Activated naive CD4-positive, alpha-beta T cell treated with anti-CD3 and anti-CD28 coated beads for 36 hours (primary cell): ENCODE results near the gene THNSL1. TPM values are rescaled to one million over a fixed set of nuclear protein-coding genes. Genes with fewer than 3 reads are reported as not detected.

ENCODE experiments used
- CTCF ChIA-PET: fragments of 350-600 bp; sonication (Branson Sonifier 250); formaldehyde crosslinking; loops from one replicate; lab custom pipeline; 2021; ENCODE audit warnings: antibody characterized with exemption; lab: Charles Lee
- DNase-seq: peaks from one replicate; pipeline ENCODE4 v3.0.0-alpha.2; 2020
- H3K27ac Mint-ChIP-seq: one replicate; pipeline ENCODE4 v1.8.0; 2021; ENCODE audit warnings: mild to moderate bottlenecking, mixed read lengths
- H3K27me3 Mint-ChIP-seq: one replicate; pipeline ENCODE4 v1.8.0; 2021; ENCODE audit warnings: low read depth, mixed read lengths
- H3K36me3 Mint-ChIP-seq: one replicate; pipeline ENCODE4 v1.8.0; 2021; ENCODE audit warnings: low read depth, mixed read lengths
- H3K4me1 Mint-ChIP-seq: one replicate; pipeline ENCODE4 v1.8.0; 2021; ENCODE audit warnings: low read depth, mixed read lengths
- H3K4me3 Mint-ChIP-seq: one replicate; pipeline ENCODE4 v1.8.0; 2021; ENCODE audit warnings: mild to moderate bottlenecking, moderate library complexity, mixed read lengths
- H3K9me3 Mint-ChIP-seq: one replicate; pipeline ENCODE4 v1.8.0; 2021; ENCODE audit warnings: mixed read lengths
- intact Hi-C: fragments of 100-400 bp; cut with micrococcal nuclease; formaldehyde crosslinking; loops from one replicate; pipeline ENCODE4 v1.15.1; 2023
- total RNA-seq, 2 experiments: library from RNA; stranded (reverse); gene quantifications; one replicate each; pipeline ENCODE4 v1.2.3, GENCODE V29; 2021

Gene THNSL1
- total RNA-seq, 2 experiments from 2014 or later, result 6.3 to 7.1 TPM

DNA sequence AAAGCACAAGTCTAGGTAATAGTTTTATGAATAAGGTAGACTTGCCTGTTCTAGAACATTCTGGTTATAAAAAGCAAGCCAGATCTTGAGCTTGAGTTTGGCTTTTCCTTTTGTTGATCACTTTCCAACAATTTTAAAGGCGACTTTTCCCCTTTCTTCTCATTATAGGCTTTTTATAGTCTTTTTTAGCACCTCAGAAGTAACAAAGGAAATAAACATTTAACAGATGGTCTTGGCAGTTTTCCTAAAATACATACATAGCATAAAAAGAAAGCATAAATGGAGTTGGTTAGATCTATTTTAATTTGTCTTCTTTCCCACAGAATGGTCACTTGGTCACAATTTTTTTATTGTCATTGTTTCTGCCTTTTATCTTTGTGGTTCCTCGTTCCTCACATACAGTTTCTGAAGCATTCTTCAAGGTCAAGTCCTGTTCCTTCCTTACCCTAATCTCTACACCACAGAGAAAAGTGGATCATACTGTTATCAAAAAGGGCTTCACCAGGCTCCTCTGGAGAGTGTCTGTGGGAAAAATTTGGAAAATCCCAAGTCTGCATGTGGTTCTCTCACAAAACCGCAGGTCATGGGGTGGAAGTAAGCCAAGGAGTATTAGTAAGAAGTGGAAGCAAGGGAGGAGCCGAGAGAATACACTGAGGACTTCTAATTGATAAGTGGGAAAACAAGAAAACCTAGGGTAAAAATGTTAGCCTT lies 31.3 kb downstream of the THNSL1 start:
- no peak overlapping the region for H3K27ac Mint-ChIP-seq
- intact Hi-C loops, result no loop called here
- CTCF ChIA-PET, result no interaction called here
- H3K9me3 Mint-ChIP-seq, result peaks cover 4% of the 10 kb centered on the region
- no peaks in the 10 kb centered on the region for H3K36me3 Mint-ChIP-seq
- no peak overlapping the region for H3K4me3 Mint-ChIP-seq
- no peak for DNase-seq
- peaks cover 23% of the 10 kb centered on the region for H3K27me3 Mint-ChIP-seq
- H3K4me1 Mint-ChIP-seq, result no peaks in the 10 kb centered on the region

- H3K36me3 Mint-ChIP-seq, result no peaks in the 10 kb centered on the region
- H3K4me1 Mint-ChIP-seq, result no peaks in the 10 kb centered on the region
- H3K9me3 Mint-ChIP-seq, result peaks cover 4% of the 10 kb centered on the region
- CTCF ChIA-PET, result no interaction called here
- peaks cover 23% of the 10 kb centered on the region for H3K27me3 Mint-ChIP-seq
- H3K27ac Mint-ChIP-seq, result no peak overlapping the region
- no peak for DNase-seq
- no peak overlapping the region for H3K4me3 Mint-ChIP-seq
- intact Hi-C loops, result no loop called here
These were observed 32.0 kb downstream of the THNSL1 start for GRCh38 chr10:25048450-25048849.

GRCh38 chr10:25049966-25050365 lies 33.6 kb downstream of the THNSL1 start:
- intact Hi-C loops, result no loop called here
- no peak overlapping the region for H3K27ac Mint-ChIP-seq
- no peak overlapping the region for H3K4me3 Mint-ChIP-seq
- H3K36me3 Mint-ChIP-seq, result no peaks in the 10 kb centered on the region
- no peaks in the 10 kb centered on the region for H3K4me1 Mint-ChIP-seq
- DNase-seq, result no peak
- H3K9me3 Mint-ChIP-seq, result peaks cover 4% of the 10 kb centered on the region
- peaks cover 18% of the 10 kb centered on the region for H3K27me3 Mint-ChIP-seq
- CTCF ChIA-PET, result no interaction called here

DNA sequence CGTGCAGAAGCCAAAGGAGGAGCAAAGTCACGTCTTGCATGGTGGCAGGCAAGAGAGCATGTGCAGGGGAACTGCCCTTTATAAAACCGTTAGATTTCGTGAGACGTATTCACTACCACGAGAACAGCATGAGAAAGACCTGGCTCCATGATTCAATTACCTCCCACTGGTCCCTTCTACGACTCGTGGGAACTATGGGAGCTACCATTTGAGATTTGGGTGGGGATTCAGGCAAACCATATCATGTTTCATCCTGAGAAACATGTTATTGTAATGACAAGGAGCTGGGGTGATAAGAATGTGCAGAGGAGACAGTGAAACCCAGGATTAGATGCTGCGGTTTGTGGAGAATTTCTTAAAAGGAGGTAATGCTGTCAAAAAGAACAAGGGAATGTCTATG lies 34.0 kb downstream of the THNSL1 start:
- intact Hi-C loops, result no loop called here
- CTCF ChIA-PET, result interaction anchor here (0.5 kb wide), 1 partner anchor 412 kb away, joined by 3 read pairs; no protein-coding TSS in a partner anchor
- H3K27ac Mint-ChIP-seq, result no peak overlapping the region
- H3K27me3 Mint-ChIP-seq, result peaks cover 18% of the 10 kb centered on the region
- H3K4me1 Mint-ChIP-seq, result no peaks in the 10 kb centered on the region
- peaks cover 4% of the 10 kb centered on the region for H3K9me3 Mint-ChIP-seq
- DNase-seq, result no peak
- no peak overlapping the region for H3K4me3 Mint-ChIP-seq
- no peaks in the 10 kb centered on the region for H3K36me3 Mint-ChIP-seq

DNA sequence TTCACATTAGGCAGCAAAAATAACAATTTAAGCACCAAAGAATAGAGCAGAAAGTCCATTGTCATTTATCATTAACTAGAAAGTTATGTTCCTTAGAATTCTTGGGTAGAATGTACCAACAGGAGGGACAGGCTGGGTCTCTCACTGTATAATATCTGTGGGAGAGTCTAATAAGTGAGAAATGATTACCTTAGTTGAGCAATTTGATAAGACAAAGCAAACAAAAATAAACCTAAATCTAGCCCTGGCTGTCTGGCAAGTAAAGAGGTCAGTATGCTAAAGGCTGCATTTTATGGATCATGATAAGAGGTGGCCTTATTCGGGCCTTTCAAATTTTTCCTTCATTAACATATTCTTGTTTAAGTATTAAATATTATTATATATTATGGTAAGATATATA lies 35.6 kb downstream of the THNSL1 start:
- H3K4me3 Mint-ChIP-seq, result no peak overlapping the region
- no peak overlapping the region for H3K27ac Mint-ChIP-seq
- H3K9me3 Mint-ChIP-seq, result peaks cover 4% of the 10 kb centered on the region
- intact Hi-C loops, result no loop called here
- CTCF ChIA-PET, result no interaction called here
- H3K36me3 Mint-ChIP-seq, result no peaks in the 10 kb centered on the region
- DNase-seq, result no peak
- H3K4me1 Mint-ChIP-seq, result no peaks in the 10 kb centered on the region
- peaks cover 15% of the 10 kb centered on the region for H3K27me3 Mint-ChIP-seq

GRCh38 chr10:25056726-25057125 lies 40.3 kb downstream of the THNSL1 start:
- CTCF ChIA-PET, result interaction anchor here (1.0 kb wide), 2 partner anchors 25 to 435 kb away, joined by 4 to 5 read pairs; no protein-coding TSS in a partner anchor
- DNase-seq, result no peak

DNA sequence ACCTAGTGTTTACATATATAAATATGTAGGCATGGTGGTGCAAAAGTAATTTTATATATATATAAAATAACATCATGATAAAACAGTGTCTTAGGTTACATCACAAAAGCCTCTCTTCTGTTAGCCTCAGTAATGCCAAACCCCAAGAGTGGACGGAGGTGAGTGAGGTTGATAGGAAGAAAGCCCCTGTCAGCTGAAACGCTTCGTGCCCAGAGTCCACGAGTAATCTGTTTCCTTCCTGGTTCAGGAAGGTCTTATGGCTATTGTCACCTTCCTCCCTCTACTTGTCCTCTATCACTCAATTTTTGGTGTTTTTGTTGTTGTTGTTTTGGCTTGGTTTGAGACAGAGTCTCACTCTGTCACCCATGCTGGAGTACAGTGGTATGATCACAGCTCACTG lies 41.5 kb downstream of the THNSL1 start:
- Mint-ChIP-seq H3K27ac (no peak overlapping the region), H3K27me3 (no peaks in the 10 kb centered on the region), H3K4me3 (no peak overlapping the region), H3K9me3 (no peaks in the 10 kb centered on the region), H3K36me3 (no peaks in the 10 kb centered on the region), H3K4me1 (peaks cover 9% of the 10 kb centered on the region)
- CTCF ChIA-PET, result no interaction called here
- no peak for DNase-seq
- intact Hi-C loops, result no loop called here

More at GRCh38 chr10:25056726-25057125, 40.3 kb downstream of the THNSL1 start:
- no peaks in the 10 kb centered on the region for H3K4me1 Mint-ChIP-seq
- H3K27me3 Mint-ChIP-seq, result no peaks in the 10 kb centered on the region
- no peaks in the 10 kb centered on the region for H3K36me3 Mint-ChIP-seq
- no peaks in the 10 kb centered on the region for H3K9me3 Mint-ChIP-seq
- H3K4me3 Mint-ChIP-seq, result no peak overlapping the region
- intact Hi-C loops, result no loop called here
- H3K27ac Mint-ChIP-seq, result no peak overlapping the region

DNA sequence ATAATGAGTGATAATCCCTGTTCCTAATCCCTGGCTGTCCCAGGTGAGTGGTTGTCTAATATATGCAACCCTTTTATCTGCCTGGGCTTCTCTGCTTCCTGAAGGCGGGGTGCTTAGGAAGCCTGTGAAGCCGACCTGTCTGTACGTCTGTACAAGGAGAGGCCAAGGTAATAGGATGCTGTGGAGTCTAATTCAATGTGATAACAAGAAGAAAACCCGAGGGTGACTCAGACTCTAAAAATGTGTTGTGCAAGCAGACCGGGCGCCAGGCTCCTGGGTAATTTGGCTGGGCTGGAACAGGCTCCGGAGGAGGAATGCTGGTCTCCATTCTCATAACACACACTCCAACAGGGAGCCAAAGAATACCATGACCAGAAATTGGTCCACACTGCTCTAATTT lies 43.6 kb downstream of the THNSL1 start:
- Mint-ChIP-seq H3K36me3 (no peaks in the 10 kb centered on the region), H3K4me1 (peaks cover 18% of the 10 kb centered on the region), H3K27me3 (no peaks in the 10 kb centered on the region), H3K9me3 (no peaks in the 10 kb centered on the region), H3K4me3 (no peak overlapping the region), H3K27ac (no peak overlapping the region)
- CTCF ChIA-PET, result no interaction called here
- intact Hi-C loops, result loop anchor here (5.0 kb wide), 1 partner anchor 353 kb away; no protein-coding TSS in a partner anchor
- no peak for DNase-seq

DNA sequence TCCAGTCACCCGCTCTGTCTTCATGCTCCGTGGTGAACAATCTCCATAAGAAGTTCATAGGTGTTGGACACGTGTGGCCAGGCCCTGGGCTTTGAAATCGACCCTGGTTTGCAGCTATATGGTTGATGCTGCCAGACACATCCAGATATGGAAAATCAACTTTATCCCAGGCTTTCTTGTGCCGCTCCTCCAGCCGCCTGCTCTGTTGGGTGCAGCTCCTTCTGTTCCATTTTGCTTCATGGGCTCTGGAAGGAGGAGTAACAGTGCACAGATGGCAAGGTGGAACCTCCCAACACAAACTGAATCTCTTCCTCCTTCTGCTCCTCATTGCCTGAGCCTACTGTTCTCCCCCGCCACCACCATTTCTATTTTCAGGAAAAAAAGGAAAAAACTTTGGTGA lies 44.7 kb downstream of the THNSL1 start:
- Mint-ChIP-seq H3K4me3 (no peak overlapping the region), H3K36me3 (no peaks in the 10 kb centered on the region), H3K27me3 (no peaks in the 10 kb centered on the region), H3K4me1 (peaks cover 19% of the 10 kb centered on the region), H3K9me3 (no peaks in the 10 kb centered on the region), H3K27ac (no peak overlapping the region)
- intact Hi-C loops, result loop anchor here (5.0 kb wide), 1 partner anchor 354 kb away; no protein-coding TSS in a partner anchor
- DNase-seq, result no peak
- CTCF ChIA-PET, result no interaction called here

DNA sequence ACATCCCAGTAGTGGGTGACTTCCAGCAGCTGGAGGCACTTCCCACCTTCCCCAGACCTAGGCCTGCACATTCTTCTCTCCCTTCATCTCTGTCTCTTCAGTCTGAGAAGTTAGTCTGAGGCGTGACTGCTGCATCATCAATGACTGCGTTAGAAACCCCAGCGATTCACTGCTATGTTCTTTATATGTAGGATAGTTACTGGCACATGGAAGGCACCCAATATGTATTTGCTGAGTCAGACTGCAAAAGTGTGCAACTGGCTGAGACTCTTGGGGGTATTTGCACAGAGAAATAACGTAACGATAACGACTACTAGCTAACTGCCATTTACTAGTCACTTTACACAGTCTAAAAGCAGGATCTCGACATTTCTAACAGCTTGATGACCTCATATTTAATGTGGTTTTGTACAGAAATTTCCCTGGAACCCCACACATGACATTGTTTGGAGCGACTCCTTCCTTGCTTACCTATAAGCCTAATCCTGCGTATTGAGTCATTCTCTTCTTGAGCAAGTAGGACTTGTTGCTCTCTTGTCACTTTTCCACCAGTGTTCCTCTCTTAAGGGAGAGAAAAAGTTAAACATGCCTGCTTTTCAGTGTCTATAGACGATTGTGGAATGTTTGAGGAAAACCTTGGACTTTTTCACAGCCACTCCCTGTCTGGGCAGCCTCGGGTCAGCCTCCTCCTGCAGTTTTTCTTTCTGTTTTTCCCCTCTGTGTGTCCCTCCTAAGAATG lies 45.5 kb downstream of the THNSL1 start:
- Mint-ChIP-seq H3K9me3 (no peaks in the 10 kb centered on the region), H3K27me3 (no peaks in the 10 kb centered on the region), H3K4me3 (peak overlapping the region; percentile 12), H3K36me3 (no peaks in the 10 kb centered on the region), H3K27ac (peak overlapping the region; percentile 82), H3K4me1 (peaks cover 19% of the 10 kb centered on the region)
- CTCF ChIA-PET, result no interaction called here
- intact Hi-C loops, result loop anchor here (1.0 to 5.0 kb wide), 3 partner anchors 46 to 355 kb away; partner anchors contain the start of genes ENKUR and THNSL1
- DNase-seq, result peak; percentile 21

GRCh38 chr10:25063157-25063556 lies 46.7 kb downstream of the THNSL1 start:
- no peaks in the 10 kb centered on the region for H3K36me3 Mint-ChIP-seq
- no peak overlapping the region for H3K27ac Mint-ChIP-seq
- H3K4me3 Mint-ChIP-seq, result no peak overlapping the region
- H3K4me1 Mint-ChIP-seq, result peaks cover 19% of the 10 kb centered on the region
- intact Hi-C loops, result loop anchor here (2.0 to 5.0 kb wide), 2 partner anchors 338 to 356 kb away; no protein-coding TSS in a partner anchor
- CTCF ChIA-PET, result no interaction called here
- no peak for DNase-seq
- no peaks in the 10 kb centered on the region for H3K27me3 Mint-ChIP-seq
- H3K9me3 Mint-ChIP-seq, result no peaks in the 10 kb centered on the region

DNA sequence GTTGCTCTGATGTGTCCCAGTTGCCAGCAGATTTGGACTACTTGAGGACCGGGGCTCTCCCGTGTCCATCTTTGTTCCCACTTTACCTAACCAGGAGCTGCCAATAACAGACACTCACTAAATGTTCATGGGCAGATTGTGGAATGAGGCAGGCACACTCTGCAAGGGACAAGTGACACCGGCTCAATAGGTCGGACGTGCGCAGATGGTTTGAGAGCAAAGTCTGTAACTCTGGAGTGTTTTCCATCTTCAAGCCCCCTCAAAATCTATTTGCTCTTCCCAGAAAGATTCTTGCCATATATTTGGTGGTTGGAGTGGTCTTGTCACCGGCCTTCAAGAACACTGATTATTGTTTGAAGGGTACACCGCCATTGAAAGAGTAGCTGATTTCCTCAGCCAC lies 47.2 kb downstream of the THNSL1 start:
- no peaks in the 10 kb centered on the region for H3K27me3 Mint-ChIP-seq
- peaks cover 19% of the 10 kb centered on the region for H3K4me1 Mint-ChIP-seq
- H3K4me3 Mint-ChIP-seq, result no peak overlapping the region
- no peak for DNase-seq
- H3K27ac Mint-ChIP-seq, result no peak overlapping the region
- CTCF ChIA-PET, result no interaction called here
- no peaks in the 10 kb centered on the region for H3K9me3 Mint-ChIP-seq
- intact Hi-C loops, result loop anchor here (2.0 to 5.0 kb wide), 2 partner anchors 339 to 356 kb away; no protein-coding TSS in a partner anchor
- no peaks in the 10 kb centered on the region for H3K36me3 Mint-ChIP-seq
